Measurements from ENCODE around the gene RCSD1. TPM values are rescaled to one million over a fixed set of nuclear protein-coding genes. Genes with fewer than 3 reads are reported as not detected.

Gene RCSD1
- total and polyA plus RNA-seq, 2 experiments from 2014 or later = 0.77 to 0.80 TPM

DNA sequence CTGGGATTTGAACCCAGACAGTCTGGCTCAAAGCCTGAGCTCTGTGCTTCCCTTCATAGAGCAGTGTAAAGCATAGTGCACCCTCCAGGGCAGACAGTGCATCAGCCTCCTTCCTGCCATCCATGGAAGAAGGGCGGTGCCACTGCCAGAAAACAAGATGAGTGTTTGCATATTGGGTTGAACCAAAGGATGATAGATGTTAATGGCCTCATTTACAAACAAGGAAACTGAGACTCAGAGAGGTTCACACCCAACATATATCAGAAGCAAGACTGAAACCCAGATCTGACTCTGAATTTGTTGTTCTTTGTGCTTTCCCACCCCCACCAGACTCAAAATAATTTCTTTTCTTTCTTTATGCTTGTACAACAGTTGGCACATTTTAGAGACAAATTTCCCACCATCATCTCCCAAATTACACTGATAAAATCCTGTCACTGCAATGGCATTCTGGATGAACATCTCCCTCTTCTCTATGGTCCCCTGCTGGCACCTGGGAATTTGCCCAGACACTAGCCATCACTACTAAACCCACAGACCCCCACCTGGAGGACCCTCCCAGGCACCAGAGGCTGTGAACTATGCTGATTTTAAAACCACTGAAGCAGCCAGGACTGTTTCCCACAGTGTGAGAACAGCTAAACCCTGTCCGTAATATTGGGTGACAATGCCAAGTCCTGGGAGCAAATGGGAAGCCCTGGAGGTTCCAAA lies 46.3 kb downstream of the RCSD1 start:
- Histone ChIP-seq H3K9me2 (replicated peaks; ENCODE audit: insufficient read depth) (no peaks in the 10 kb centered on the region), H3K4me1 (ENCODE audit: insufficient read depth) (no peaks in the 10 kb centered on the region), H3K27me3 (no peaks in the 10 kb centered on the region), H3K4me3 (no peak overlapping the region), H3K4me2 (no peak overlapping the region), H3K36me3 (replicated peaks; ENCODE audit: insufficient read depth, low read depth) (no peaks in the 10 kb centered on the region), H3K79me2 (no peaks in the 10 kb centered on the region), H3K27ac (no peak overlapping the region), H4K20me1 (ENCODE audit: insufficient read depth, poor library complexity, severe bottlenecking) (no peaks in the 10 kb centered on the region), H3K9me3 (ENCODE audit: low read depth) (no peaks in the 10 kb centered on the region), H2AFZ (no peak overlapping the region)
- DNase-seq (ENCODE audit: low spot score) = no peak
- TF ChIP-seq EZH2 (IDR thresholded peaks at IDR 0.05; ENCODE audit: borderline replicate concordance) = no peak
- no peak for TF ChIP-seq EZH2phosphoT487 (IDR thresholded peaks at IDR 0.05; ENCODE audit: low read depth, severe bottlenecking, unreplicated experiment)
- TF ChIP-seq, protein P1, sequence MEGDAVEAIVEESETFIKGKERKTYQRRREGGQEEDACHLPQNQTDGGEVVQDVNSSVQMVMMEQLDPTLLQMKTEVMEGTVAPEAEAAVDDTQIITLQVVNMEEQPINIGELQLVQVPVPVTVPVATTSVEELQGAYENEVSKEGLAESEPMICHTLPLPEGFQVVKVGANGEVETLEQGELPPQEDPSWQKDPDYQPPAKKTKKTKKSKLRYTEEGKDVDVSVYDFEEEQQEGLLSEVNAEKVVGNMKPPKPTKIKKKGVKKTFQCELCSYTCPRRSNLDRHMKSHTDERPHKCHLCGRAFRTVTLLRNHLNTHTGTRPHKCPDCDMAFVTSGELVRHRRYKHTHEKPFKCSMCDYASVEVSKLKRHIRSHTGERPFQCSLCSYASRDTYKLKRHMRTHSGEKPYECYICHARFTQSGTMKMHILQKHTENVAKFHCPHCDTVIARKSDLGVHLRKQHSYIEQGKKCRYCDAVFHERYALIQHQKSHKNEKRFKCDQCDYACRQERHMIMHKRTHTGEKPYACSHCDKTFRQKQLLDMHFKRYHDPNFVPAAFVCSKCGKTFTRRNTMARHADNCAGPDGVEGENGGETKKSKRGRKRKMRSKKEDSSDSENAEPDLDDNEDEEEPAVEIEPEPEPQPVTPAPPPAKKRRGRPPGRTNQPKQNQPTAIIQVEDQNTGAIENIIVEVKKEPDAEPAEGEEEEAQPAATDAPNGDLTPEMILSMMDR (IDR thresholded peaks at IDR 0.05; ENCODE audit: poor library complexity) = no peak
- 100% methylated on average over 2 of the region's 2 CpGs for WGBS (ENCODE audit: low lambda C conversion rate, missing lambda C conversion rate)

DNA sequence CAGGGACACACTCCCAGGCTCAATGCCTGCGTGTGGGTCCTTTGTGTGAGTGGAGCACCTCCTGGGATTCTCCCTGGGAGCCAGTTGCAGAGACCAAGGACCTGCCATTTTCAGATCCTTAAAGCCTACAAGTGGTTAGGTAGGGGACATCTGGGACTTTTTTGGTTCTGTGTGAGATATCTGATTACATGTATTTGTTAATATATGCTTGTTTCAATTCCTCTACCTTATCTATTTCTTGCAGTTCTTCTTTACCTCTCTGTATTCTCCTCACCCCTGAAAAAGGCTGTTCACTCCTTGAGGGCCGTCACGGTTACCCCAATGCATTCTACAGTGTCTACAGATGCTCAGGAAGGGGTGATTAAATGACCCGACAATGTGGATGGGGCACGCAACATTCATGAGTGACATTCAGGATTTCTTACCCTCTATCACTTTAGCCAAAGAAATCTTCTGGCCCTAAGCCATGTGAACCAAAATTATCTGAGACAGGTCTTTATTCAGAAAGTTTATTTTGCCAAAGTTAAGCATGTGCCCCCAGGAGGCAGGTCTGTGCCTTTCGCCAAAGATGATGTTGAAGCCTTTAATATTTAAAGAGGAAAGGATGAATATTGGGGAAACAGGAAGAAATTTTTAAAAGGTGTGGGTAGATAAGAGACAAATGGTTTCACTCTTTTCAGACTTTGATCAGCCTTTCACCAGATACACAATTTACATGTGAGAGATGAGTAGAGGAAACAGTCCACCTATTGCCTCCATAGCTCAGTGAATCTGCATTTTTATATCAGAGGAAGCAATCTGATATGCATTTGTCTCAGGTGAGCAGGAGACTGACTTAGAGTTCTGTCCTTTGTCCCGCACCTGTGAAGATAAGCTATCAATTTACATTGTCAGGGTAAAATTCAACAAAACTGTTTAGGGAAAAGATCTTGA lies 47.1 kb downstream of the RCSD1 start:
- H4K20me1 ChIP-seq (ENCODE audit: insufficient read depth, poor library complexity, severe bottlenecking) = no peaks in the 10 kb centered on the region
- no peak overlapping the region for H3K4me2 ChIP-seq
- H3K27ac ChIP-seq = no peak overlapping the region
- H3K4me3 ChIP-seq = no peak overlapping the region
- WGBS (ENCODE audit: low lambda C conversion rate, missing lambda C conversion rate) = 80% methylated on average over 7 of the region's 7 CpGs
- H3K36me3 ChIP-seq (replicated peaks; ENCODE audit: insufficient read depth, low read depth) = no peaks in the 10 kb centered on the region
- DNase-seq (ENCODE audit: low spot score) = no peak
- H3K27me3 ChIP-seq = no peaks in the 10 kb centered on the region
- no peaks in the 10 kb centered on the region for H3K4me1 ChIP-seq (ENCODE audit: insufficient read depth)
- no peaks in the 10 kb centered on the region for H3K9me2 ChIP-seq (replicated peaks; ENCODE audit: insufficient read depth)
- no peak overlapping the region for H2AFZ ChIP-seq
- TF ChIP-seq EZH2phosphoT487 (IDR thresholded peaks at IDR 0.05; ENCODE audit: low read depth, severe bottlenecking, unreplicated experiment) (no peak), EZH2 (IDR thresholded peaks at IDR 0.05; ENCODE audit: borderline replicate concordance) (no peak)
- TF ChIP-seq, protein P1 (IDR thresholded peaks at IDR 0.05; ENCODE audit: poor library complexity) = no peak
- no peaks in the 10 kb centered on the region for H3K9me3 ChIP-seq (ENCODE audit: low read depth)
- H3K79me2 ChIP-seq = no peaks in the 10 kb centered on the region

DNA sequence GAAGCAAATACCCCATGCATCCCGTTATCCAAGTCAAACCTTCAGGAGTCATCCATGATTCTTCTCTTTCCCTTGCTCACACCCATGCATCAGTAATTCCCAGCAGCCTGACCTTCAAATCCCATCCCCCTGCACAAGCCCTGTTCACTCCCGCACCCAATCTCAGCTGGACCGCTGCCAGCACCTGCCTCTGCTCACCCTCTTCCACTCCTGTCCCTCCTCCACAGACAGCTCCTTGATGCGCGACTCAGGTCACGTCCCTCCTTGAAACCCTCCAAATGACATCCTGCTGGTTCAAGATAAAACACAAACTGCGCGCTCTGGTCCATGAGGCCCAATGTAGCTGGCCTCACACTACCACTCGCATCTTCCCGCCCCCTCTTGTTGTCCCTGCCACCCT lies 48.4 kb downstream of the RCSD1 start:
- H3K4me2 ChIP-seq = no peak overlapping the region
- H2AFZ ChIP-seq = no peak overlapping the region
- H3K36me3 ChIP-seq (replicated peaks; ENCODE audit: insufficient read depth, low read depth) = no peaks in the 10 kb centered on the region
- 91% methylated on average over 10 of the region's 10 CpGs for WGBS (ENCODE audit: low lambda C conversion rate, missing lambda C conversion rate)
- no peaks in the 10 kb centered on the region for H3K4me1 ChIP-seq (ENCODE audit: insufficient read depth)
- DNase-seq (ENCODE audit: low spot score) = no peak
- no peak overlapping the region for H3K27ac ChIP-seq
- no peaks in the 10 kb centered on the region for H3K9me2 ChIP-seq (replicated peaks; ENCODE audit: insufficient read depth)
- H3K79me2 ChIP-seq = no peaks in the 10 kb centered on the region
- H3K27me3 ChIP-seq = no peaks in the 10 kb centered on the region
- TF ChIP-seq, protein P1 (IDR thresholded peaks at IDR 0.05; ENCODE audit: poor library complexity) = no peak
- TF ChIP-seq EZH2phosphoT487 (IDR thresholded peaks at IDR 0.05; ENCODE audit: low read depth, severe bottlenecking, unreplicated experiment) (no peak), EZH2 (IDR thresholded peaks at IDR 0.05; ENCODE audit: borderline replicate concordance) (no peak)
- H4K20me1 ChIP-seq (ENCODE audit: insufficient read depth, poor library complexity, severe bottlenecking) = no peaks in the 10 kb centered on the region
- H3K4me3 ChIP-seq = no peak overlapping the region
- H3K9me3 ChIP-seq (ENCODE audit: low read depth) = no peaks in the 10 kb centered on the region

All from hepatocyte (in vitro differentiated cells).